H9 (cell line): Measurements from ENCODE around the gene PLD1. TPM values are rescaled to one million over a fixed set of nuclear protein-coding genes. Genes with fewer than 3 reads are reported as not detected.

Source experiments
- DNase-seq: peaks from one replicate; pipeline ENCODE4 v3.0.0-alpha.2; 2017
- H2AFZ ChIP-seq: one replicate; pipeline ENCODE4 v1.6.1; 2013; ENCODE audit warnings: mild to moderate bottlenecking, low read length, control low read depth, moderate library complexity
- H2AK5ac ChIP-seq: 2 replicates; pipeline ENCODE4 v1.6.1; 2013; ENCODE audit warnings: low read length, control low read depth, mixed read lengths; ENCODE audit not compliant: insufficient read length
- H2BK120ac ChIP-seq: one replicate; pipeline ENCODE4 v1.6.1; 2013; ENCODE audit warnings: low read depth, mild to moderate bottlenecking, low read length, control low read depth, inconsistent platforms; ENCODE audit not compliant: poor library complexity, severe bottlenecking
- H2BK12ac ChIP-seq: 2 replicates; pipeline ENCODE4 v1.6.1; 2013; ENCODE audit warnings: low read length, control low read depth, mixed read lengths, low read depth; ENCODE audit not compliant: insufficient read length
- H2BK15ac ChIP-seq: 2 replicates; pipeline ENCODE4 v1.6.1; 2013; ENCODE audit warnings: low read depth, low read length, control low read depth
- H2BK20ac ChIP-seq: one replicate; pipeline ENCODE4 v1.6.1; 2013; ENCODE audit warnings: low read depth, mild to moderate bottlenecking, low read length, control low read depth, inconsistent platforms; ENCODE audit not compliant: poor library complexity, severe bottlenecking
- H2BK5ac ChIP-seq: 2 replicates; pipeline ENCODE4 v1.6.1; 2013; ENCODE audit warnings: low read length, control low read depth, mixed read lengths; ENCODE audit not compliant: insufficient read length
- H3K14ac ChIP-seq: 2 replicates; pipeline ENCODE4 v1.6.1; 2013; ENCODE audit warnings: low read length, control low read depth; ENCODE audit not compliant: insufficient read depth
- H3K18ac ChIP-seq: 2 replicates; pipeline ENCODE4 v1.6.1; 2013; ENCODE audit warnings: low read depth, mild to moderate bottlenecking, mixed read lengths, low read length, control low read depth; ENCODE audit not compliant: insufficient read length
- H3K23ac ChIP-seq: 2 replicates; pipeline ENCODE4 v1.6.1; 2013; ENCODE audit warnings: low read length, control low read depth, mixed read lengths, low read depth; ENCODE audit not compliant: insufficient read length
- H3K23me2 ChIP-seq: 2 replicates; pipeline ENCODE4 v1.6.1; 2013; ENCODE audit warnings: low read depth, mild to moderate bottlenecking, mixed read lengths, low read length, control low read depth; ENCODE audit not compliant: insufficient read length, poor library complexity, severe bottlenecking
- H3K27ac ChIP-seq: 2 replicates; pipeline ENCODE4 v1.5.1; 2013; ENCODE audit warnings: low read length, control low read depth, mixed read lengths, low read depth; ENCODE audit not compliant: insufficient read length
- H3K27me3 ChIP-seq: 2 replicates; pipeline ENCODE4 v1.6.1; 2013; ENCODE audit warnings: low read length, control low read depth, inconsistent platforms; ENCODE audit not compliant: insufficient read depth
- H3K4ac ChIP-seq: 2 replicates; pipeline ENCODE4 v1.6.1; 2013; ENCODE audit warnings: low read depth, mild to moderate bottlenecking, control low read depth, inconsistent platforms, low read length, moderate library complexity
- H3K4me1 ChIP-seq: 2 replicates; pipeline ENCODE4 v1.6.1; 2013; ENCODE audit warnings: low read length, control low read depth, inconsistent platforms; ENCODE audit not compliant: insufficient read depth
- H3K4me2 ChIP-seq: 2 replicates; pipeline ENCODE4 v1.6.1; 2013; ENCODE audit warnings: low read length, control low read depth, mixed read lengths; ENCODE audit not compliant: insufficient read length, insufficient read depth
- H3K56ac ChIP-seq: 2 replicates; pipeline ENCODE4 v1.6.1; 2013; ENCODE audit warnings: low read depth, mild to moderate bottlenecking, mixed read lengths, low read length, control low read depth; ENCODE audit not compliant: insufficient read length
- H3K79me1 ChIP-seq: 2 replicates; pipeline ENCODE4 v1.6.1; 2013; ENCODE audit warnings: low read depth, mild to moderate bottlenecking, moderate library complexity, low read length, control low read depth, inconsistent platforms; ENCODE audit not compliant: insufficient read depth, poor library complexity, severe bottlenecking
- H3K79me2 ChIP-seq: 2 replicates; pipeline ENCODE4 v1.6.1; 2013; ENCODE audit warnings: low read length, control low read depth, inconsistent platforms; ENCODE audit not compliant: insufficient read depth
- H3K9ac ChIP-seq: 2 replicates; pipeline ENCODE4 v1.6.1; 2013; ENCODE audit warnings: low read length, control low read depth, mixed read lengths; ENCODE audit not compliant: insufficient read length; ENCODE audit errors: extremely low read depth
- H3K9me3 ChIP-seq: one replicate; pipeline ENCODE4 v1.6.1; 2013; ENCODE audit warnings: low read depth, low read length, inconsistent platforms; ENCODE audit not compliant: control insufficient read depth
- H3T11ph ChIP-seq: one replicate; pipeline ENCODE4 v1.6.1; 2013; ENCODE audit warnings: mild to moderate bottlenecking, low read length, control low read depth, inconsistent platforms
- H4K20me1 ChIP-seq: one replicate; pipeline ENCODE4 v1.6.1; 2013; ENCODE audit not compliant: control insufficient read depth, insufficient read length, insufficient read depth
- H4K5ac ChIP-seq: 2 replicates; pipeline ENCODE4 v1.6.1; 2013; ENCODE audit warnings: low read depth, mild to moderate bottlenecking, mixed read lengths, low read length, control low read depth; ENCODE audit not compliant: insufficient read length
- H4K8ac ChIP-seq: replicated peaks from 2 replicates; pipeline ENCODE4 v1.6.1; 2013; ENCODE audit warnings: low read length, control low read depth, mixed read lengths, low read depth; ENCODE audit not compliant: insufficient read length
- H4K91ac ChIP-seq: 2 replicates; pipeline ENCODE4 v1.6.1; 2013; ENCODE audit warnings: low read depth, mild to moderate bottlenecking, moderate library complexity, mixed read lengths, low read length, control low read depth; ENCODE audit not compliant: insufficient read length
- H3K27ac Mint-ChIP-seq, 3 experiments: 2 replicates in 2 of 3; 3 replicates in 1 of 3; pipeline ENCODE4 v1.8.0; 2020 to 2021; ENCODE audit warnings: mixed read lengths in 3 of 3, mild to moderate bottlenecking in 1 of 3, moderate library complexity in 1 of 3
- H3K27me3 Mint-ChIP-seq: 2 replicates; pipeline ENCODE4 v1.8.0; 2021; ENCODE audit warnings: low read depth, mild to moderate bottlenecking, moderate library complexity, mixed read lengths
- H3K36me3 Mint-ChIP-seq, 3 experiments: 2 replicates in 2 of 3; 3 replicates in 1 of 3; pipeline ENCODE4 v1.8.0; 2020 to 2021; ENCODE audit warnings: low read depth in 3 of 3, mixed read lengths in 3 of 3; ENCODE audit not compliant: insufficient read depth in 1 of 3
- H3K4me1 Mint-ChIP-seq, 2 experiments: 2 replicates each; pipeline ENCODE4 v1.8.0; 2020; ENCODE audit warnings: mixed read lengths in 2 of 2
- H3K4me3 Mint-ChIP-seq, 2 experiments: 2 replicates in 1 of 2; 3 replicates in 1 of 2; pipeline ENCODE4 v1.8.0; 2020 to 2021; ENCODE audit warnings: mild to moderate bottlenecking in 2 of 2, mixed read lengths in 2 of 2, moderate library complexity in 1 of 2
- H3K9me3 Mint-ChIP-seq, 2 experiments: 2 replicates in 1 of 2; 3 replicates in 1 of 2; pipeline ENCODE4 v1.8.0; 2020; ENCODE audit warnings: mild to moderate bottlenecking in 2 of 2, mixed read lengths in 2 of 2, moderate library complexity in 1 of 2
- CTCF ChIP-seq: fragments of 200-600 bp; sonication (generic); conservative IDR thresholded peaks from 3 replicates; pipeline ENCODE4 v1.8.0; 2021; ENCODE audit warnings: antibody characterized with exemption, mild to moderate bottlenecking
- WGBS: extraction: QIAGEN DNeasy Blood & Tissue Kit; methylation state at CpG from one replicate; pipeline ENCODE4 v1.1.7; 2013; ENCODE audit warnings: missing lambda C conversion rate, low lambda C conversion rate, mixed read lengths; ENCODE audit not compliant: insufficient read length; ENCODE audit errors: extremely low coverage; 5-methylcytosine and 5-hydroxymethylcytosine counted together
- total RNA-seq: library from RNA; stranded (reverse); gene quantifications from 2 replicates; pipeline ENCODE4 v1.2.1, GENCODE V29; 2021

PLD1 gene
- total RNA-seq, 1 experiment from 2014 or later: 1.8 TPM

DNA sequence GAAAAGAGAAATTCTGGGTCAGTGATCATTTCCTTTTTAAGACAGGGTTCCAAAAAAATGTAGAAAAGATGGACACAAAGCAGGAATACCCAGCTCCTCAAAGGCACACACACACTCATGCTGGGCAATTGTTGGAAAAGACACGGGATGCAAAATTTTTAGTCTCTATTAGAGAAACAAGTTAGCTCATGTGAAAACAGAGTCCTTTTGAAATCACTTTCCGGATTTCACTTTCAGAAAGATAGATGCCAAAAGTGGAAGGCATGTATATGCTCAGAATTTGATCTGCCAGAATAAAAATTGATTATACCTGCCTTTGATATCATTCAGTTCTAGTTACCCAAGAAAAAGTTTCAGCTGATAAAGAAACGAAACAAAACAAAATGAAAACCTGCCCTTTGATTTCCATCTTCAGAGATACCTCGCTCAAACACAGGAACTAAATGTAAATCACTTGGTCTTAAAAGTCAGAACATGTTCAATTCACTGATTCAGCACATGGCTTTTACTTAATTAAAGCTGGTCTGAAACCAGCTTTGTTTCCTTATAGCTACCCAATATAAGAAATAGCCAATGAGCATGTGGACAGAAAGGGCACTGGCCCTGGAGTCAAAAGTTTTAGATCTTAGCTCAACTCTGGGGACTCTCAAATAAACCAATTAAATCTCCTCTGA lies 52.8 kb downstream of the PLD1 start:
- Mint-ChIP-seq H3K36me3 (no peaks in the 10 kb centered on the region), H3K9me3 (no peaks in the 10 kb centered on the region), H3K27me3 (peaks cover under 1% of the 10 kb centered on the region; the same call in 1 of the 2 replicates), H3K27ac (no peak overlapping the region), H3K4me3 (no peak overlapping the region), H3K4me1 (peaks cover 0 to 4% of the 10 kb centered on the region in 2 experiments; a peak in 2 of 4 replicates)
- no peak overlapping the region for H2BK120ac ChIP-seq
- no peak overlapping the region for H3K14ac ChIP-seq
- WGBS: no CpG with 5 or more reads among the region's 4 CpGs
- no peaks in the 10 kb centered on the region for H3K79me2 ChIP-seq
- no peak overlapping the region for H3T11ph ChIP-seq
- no peak overlapping the region for H3K4me2 ChIP-seq
- no peak overlapping the region for H3K9ac ChIP-seq
- no peak overlapping the region for H3K56ac ChIP-seq
- H4K8ac ChIP-seq: no peak overlapping the region
- no peak overlapping the region for H2BK5ac ChIP-seq
- no peak overlapping the region for H4K91ac ChIP-seq
- no peaks in the 10 kb centered on the region; the same call in 1 of the 2 replicates for H3K4me1 ChIP-seq
- no peak overlapping the region for H3K4ac ChIP-seq
- no peaks in the 10 kb centered on the region for H3K27me3 ChIP-seq
- no peak overlapping the region for H2BK12ac ChIP-seq
- no peaks in the 10 kb centered on the region for H4K20me1 ChIP-seq
- no peaks in the 10 kb centered on the region for H3K79me1 ChIP-seq
- H4K5ac ChIP-seq: no peak overlapping the region
- no peaks in the 10 kb centered on the region for H3K9me3 ChIP-seq
- H2BK20ac ChIP-seq: no peak overlapping the region
- H3K18ac ChIP-seq: no peak overlapping the region
- no peak overlapping the region for H2BK15ac ChIP-seq
- no peak for DNase-seq
- H2AFZ ChIP-seq: no peak overlapping the region
- no peak overlapping the region for H3K27ac ChIP-seq
- no peak for TF ChIP-seq CTCF
- no peak overlapping the region for H3K23ac ChIP-seq
- no peak overlapping the region for H2AK5ac ChIP-seq
- no peaks in the 10 kb centered on the region for H3K23me2 ChIP-seq
